ENCODE measurements around the gene KCNIP4.

DNA sequence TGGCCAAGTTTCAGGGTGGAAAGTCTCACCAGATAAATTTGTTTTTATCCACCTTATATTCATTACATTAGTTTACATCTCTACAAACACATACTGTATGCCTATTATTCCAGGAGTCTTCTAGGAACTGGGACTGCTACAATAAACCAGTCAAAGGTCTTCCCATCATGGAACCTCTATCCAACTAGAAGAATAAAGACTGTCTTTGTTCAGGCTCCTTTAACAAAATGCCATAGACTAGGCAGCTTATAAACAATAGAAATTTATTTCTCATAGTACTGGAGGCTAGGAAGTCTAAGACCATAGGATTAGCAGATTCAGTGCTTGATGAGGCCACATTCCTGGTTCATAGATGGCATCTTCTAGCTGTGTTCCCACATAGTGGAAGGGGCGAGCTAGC is 1186.7 kb downstream of the KCNIP4 start:
- TF ChIP-seq, protein P1, sequence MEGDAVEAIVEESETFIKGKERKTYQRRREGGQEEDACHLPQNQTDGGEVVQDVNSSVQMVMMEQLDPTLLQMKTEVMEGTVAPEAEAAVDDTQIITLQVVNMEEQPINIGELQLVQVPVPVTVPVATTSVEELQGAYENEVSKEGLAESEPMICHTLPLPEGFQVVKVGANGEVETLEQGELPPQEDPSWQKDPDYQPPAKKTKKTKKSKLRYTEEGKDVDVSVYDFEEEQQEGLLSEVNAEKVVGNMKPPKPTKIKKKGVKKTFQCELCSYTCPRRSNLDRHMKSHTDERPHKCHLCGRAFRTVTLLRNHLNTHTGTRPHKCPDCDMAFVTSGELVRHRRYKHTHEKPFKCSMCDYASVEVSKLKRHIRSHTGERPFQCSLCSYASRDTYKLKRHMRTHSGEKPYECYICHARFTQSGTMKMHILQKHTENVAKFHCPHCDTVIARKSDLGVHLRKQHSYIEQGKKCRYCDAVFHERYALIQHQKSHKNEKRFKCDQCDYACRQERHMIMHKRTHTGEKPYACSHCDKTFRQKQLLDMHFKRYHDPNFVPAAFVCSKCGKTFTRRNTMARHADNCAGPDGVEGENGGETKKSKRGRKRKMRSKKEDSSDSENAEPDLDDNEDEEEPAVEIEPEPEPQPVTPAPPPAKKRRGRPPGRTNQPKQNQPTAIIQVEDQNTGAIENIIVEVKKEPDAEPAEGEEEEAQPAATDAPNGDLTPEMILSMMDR (conservative IDR thresholded peaks at IDR 0.05; ENCODE audit: low read depth, low read length): no peak
- TF ChIP-seq CEBPB (IDR thresholded peaks at IDR 0.05; ENCODE audit: low read depth, low read length): no peak
